PC-3 (cell line): ENCODE data around the gene PITPNB.

Experiments
- CTCF ChIP-seq: fragments of 300-600 bp; sonication (generic); conservative IDR thresholded peaks from 2 replicates; pipeline ENCODE4 v1.5.1; 2017; ENCODE audit warnings: antibody characterized with exemption, low read depth, mild to moderate bottlenecking, low read length
- EZH2 ChIP-seq: fragments of 300-600 bp; sonication (generic); IDR thresholded peaks from one replicate; pipeline ENCODE4 v1.6.1; 2017; ENCODE audit warnings: antibody characterized with exemption, mild to moderate bottlenecking, low read length; ENCODE audit not compliant: unreplicated experiment

DNA sequence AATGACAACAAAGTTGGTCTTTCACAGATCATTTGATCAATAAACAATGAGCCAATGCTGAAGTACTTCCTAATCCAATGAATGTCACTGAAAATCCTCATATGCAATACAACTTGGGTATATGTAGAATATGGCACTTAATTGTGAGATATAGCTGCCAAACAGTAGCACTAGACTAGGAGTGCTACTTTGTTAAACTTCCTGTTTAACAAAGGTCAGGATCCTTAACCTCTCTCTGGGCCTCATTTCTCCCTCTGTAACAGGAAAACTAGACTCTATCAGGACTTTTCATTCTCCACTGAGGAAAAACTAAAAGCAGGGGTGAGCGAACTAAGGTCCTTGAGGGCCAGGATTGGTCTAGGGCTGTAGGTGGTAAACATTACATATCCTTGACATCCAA is 56.1 kb downstream of the PITPNB start:
- TF ChIP-seq CTCF (no peak), EZH2 (no peak)
